ENCODE data around the gene USF1. TPM values are rescaled to one million over a fixed set of nuclear protein-coding genes. Genes with fewer than 3 reads are reported as not detected.

Gene USF1
- total RNA-seq, 1 experiment from 2014 or later, result 57.9 TPM

DNA sequence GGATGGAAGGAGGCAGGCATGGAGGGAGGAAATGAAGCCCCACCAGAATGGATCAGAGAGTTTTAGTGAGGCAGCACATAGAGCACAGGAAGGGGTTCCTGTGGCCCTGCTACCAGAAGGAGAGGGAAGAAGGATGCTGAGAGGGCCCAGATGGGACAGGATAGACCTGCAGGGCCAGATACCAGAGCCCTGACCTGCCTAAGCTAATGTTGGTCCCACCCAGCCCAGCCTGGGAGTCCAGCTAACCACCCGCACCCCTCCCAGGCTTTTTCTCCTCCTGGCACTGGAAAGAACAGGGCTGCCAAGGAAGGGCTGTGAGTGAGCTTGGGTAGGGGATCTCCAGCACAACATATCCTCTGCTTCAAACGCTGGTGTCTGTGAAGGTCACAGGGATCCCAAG is 36.7 kb upstream of the USF1 start:
- CTCF ChIA-PET, result no interaction called here

GRCh38 chr1:161081519-161081918 is 35.7 kb upstream of the USF1 start:
- Histone ChIP-seq H3K27me3 (replicated peaks; ENCODE audit: insufficient read depth, low read depth, low read length, poor library complexity) (no peaks in the 10 kb centered on the region), H3K36me3 (ENCODE audit: insufficient read depth, low read length, poor library complexity, severe bottlenecking) (no peaks in the 10 kb centered on the region), H3K27ac (ENCODE audit: low read depth, low read length, poor library complexity, severe bottlenecking) (no peak overlapping the region), H3K9me3 (ENCODE audit: low read depth, low read length, poor library complexity, severe bottlenecking) (no peaks in the 10 kb centered on the region), H3K4me1 (ENCODE audit: insufficient read depth, low read length, poor library complexity, severe bottlenecking) (no peaks in the 10 kb centered on the region), H3K4me3 (ENCODE audit: low read depth, low read length, poor library complexity, severe bottlenecking) (no peak overlapping the region)
- no peak for TF ChIP-seq EZH2 (IDR thresholded peaks at IDR 0.05; ENCODE audit: borderline replicate concordance, low read depth, low read length, poor library complexity, severe bottlenecking)
- TF ChIP-seq, protein P1, sequence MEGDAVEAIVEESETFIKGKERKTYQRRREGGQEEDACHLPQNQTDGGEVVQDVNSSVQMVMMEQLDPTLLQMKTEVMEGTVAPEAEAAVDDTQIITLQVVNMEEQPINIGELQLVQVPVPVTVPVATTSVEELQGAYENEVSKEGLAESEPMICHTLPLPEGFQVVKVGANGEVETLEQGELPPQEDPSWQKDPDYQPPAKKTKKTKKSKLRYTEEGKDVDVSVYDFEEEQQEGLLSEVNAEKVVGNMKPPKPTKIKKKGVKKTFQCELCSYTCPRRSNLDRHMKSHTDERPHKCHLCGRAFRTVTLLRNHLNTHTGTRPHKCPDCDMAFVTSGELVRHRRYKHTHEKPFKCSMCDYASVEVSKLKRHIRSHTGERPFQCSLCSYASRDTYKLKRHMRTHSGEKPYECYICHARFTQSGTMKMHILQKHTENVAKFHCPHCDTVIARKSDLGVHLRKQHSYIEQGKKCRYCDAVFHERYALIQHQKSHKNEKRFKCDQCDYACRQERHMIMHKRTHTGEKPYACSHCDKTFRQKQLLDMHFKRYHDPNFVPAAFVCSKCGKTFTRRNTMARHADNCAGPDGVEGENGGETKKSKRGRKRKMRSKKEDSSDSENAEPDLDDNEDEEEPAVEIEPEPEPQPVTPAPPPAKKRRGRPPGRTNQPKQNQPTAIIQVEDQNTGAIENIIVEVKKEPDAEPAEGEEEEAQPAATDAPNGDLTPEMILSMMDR (conservative IDR thresholded peaks at IDR 0.05; ENCODE audit: low read depth, low read length), result no peak
- POLR2A ChIA-PET (ENCODE audit: low non-redundant PET), result no interaction called here
- no peak for DNase-seq (ENCODE audit: low spot score)
- CTCF ChIA-PET, result no interaction called here
- intact Hi-C loops (cut with micrococcal nuclease; ENCODE audit: unreplicated experiment), result no loop called here
- BruUV-seq (replicated peaks), result no TSS peak

More for the DNA sequence above, 36.7 kb upstream of the USF1 start:
- Histone ChIP-seq H3K27me3 (replicated peaks; ENCODE audit: insufficient read depth, low read depth, low read length, poor library complexity) (no peaks in the 10 kb centered on the region), H3K9me3 (ENCODE audit: low read depth, low read length, poor library complexity, severe bottlenecking) (no peaks in the 10 kb centered on the region), H3K27ac (ENCODE audit: low read depth, low read length, poor library complexity, severe bottlenecking) (no peak overlapping the region), H3K4me3 (ENCODE audit: low read depth, low read length, poor library complexity, severe bottlenecking) (no peak overlapping the region), H3K36me3 (ENCODE audit: insufficient read depth, low read length, poor library complexity, severe bottlenecking) (no peaks in the 10 kb centered on the region), H3K4me1 (ENCODE audit: insufficient read depth, low read length, poor library complexity, severe bottlenecking) (no peaks in the 10 kb centered on the region)
- no peak for DNase-seq (ENCODE audit: low spot score)
- BruUV-seq (replicated peaks), result no TSS peak
- POLR2A ChIA-PET (ENCODE audit: low non-redundant PET), result no interaction called here
- TF ChIP-seq, protein P1 (conservative IDR thresholded peaks at IDR 0.05; ENCODE audit: low read depth, low read length), result no peak
- no peak for TF ChIP-seq EZH2 (IDR thresholded peaks at IDR 0.05; ENCODE audit: borderline replicate concordance, low read depth, low read length, poor library complexity, severe bottlenecking)
- intact Hi-C loops (cut with micrococcal nuclease; ENCODE audit: unreplicated experiment), result no loop called here

GRCh38 chr1:161080441-161081405 is 34.9 kb upstream of the USF1 start:
- Histone ChIP-seq H3K36me3 (ENCODE audit: insufficient read depth, low read length, poor library complexity, severe bottlenecking) (no peaks in the 10 kb centered on the region), H3K4me3 (ENCODE audit: low read depth, low read length, poor library complexity, severe bottlenecking) (no peak overlapping the region), H3K27me3 (replicated peaks; ENCODE audit: insufficient read depth, low read depth, low read length, poor library complexity) (no peaks in the 10 kb centered on the region), H3K9me3 (ENCODE audit: low read depth, low read length, poor library complexity, severe bottlenecking) (no peaks in the 10 kb centered on the region), H3K27ac (ENCODE audit: low read depth, low read length, poor library complexity, severe bottlenecking) (no peak overlapping the region), H3K4me1 (ENCODE audit: insufficient read depth, low read length, poor library complexity, severe bottlenecking) (no peaks in the 10 kb centered on the region)
- intact Hi-C loops (cut with micrococcal nuclease; ENCODE audit: unreplicated experiment), result no loop called here
- TF ChIP-seq, protein P1 (conservative IDR thresholded peaks at IDR 0.05; ENCODE audit: low read depth, low read length), result no peak
- no peak for TF ChIP-seq EZH2 (IDR thresholded peaks at IDR 0.05; ENCODE audit: borderline replicate concordance, low read depth, low read length, poor library complexity, severe bottlenecking)
- BruUV-seq (replicated peaks), result no TSS peak
- POLR2A ChIA-PET (ENCODE audit: low non-redundant PET), result no interaction called here
- no peak for DNase-seq (ENCODE audit: low spot score)
- CTCF ChIA-PET, result no interaction called here
